SKM-1 (cell line): Measurements from ENCODE around the gene ZNF407.
"Not testable (repeated sequence)": the region's sequence is repeated elsewhere in the genome, so short reads cannot be mapped to it uniquely, and the experiment has no call there.

Experiments
- DNase-seq: peaks from one replicate; lab custom pipeline; 2025; ENCODE audit not compliant: unreplicated experiment; lab: John Stamatoyannopoulos, UW

ZNF407 gene

GRCh38 chr18:74597662-74598349 is at the start of gene ZNF407:
TSS of gene ZNF407 (plus strand) at chr18:74597870. CDS start at chr18:74631020, 33,150 bp downstream.
- peak; percentile 84 for DNase-seq

- no peak for DNase-seq
These were observed 48.0 kb upstream of the ZNF407 start for GRCh38 chr18:74549591-74550104.

GRCh38 chr18:74550886-74551285 is 46.8 kb upstream of the ZNF407 start:
- DNase-seq = no peak

GRCh38 chr18:74551452-74551851 is 46.2 kb upstream of the ZNF407 start:
- no peak for DNase-seq

- DNase-seq = peak; percentile 85
These were observed 45.6 kb upstream of the ZNF407 start for GRCh38 chr18:74551936-74552555.

- DNase-seq = no peak
These were observed 41.5 kb upstream of the ZNF407 start for GRCh38 chr18:74556126-74556525.

- DNase-seq = no peak
These were observed 39.6 kb upstream of the ZNF407 start for GRCh38 chr18:74558096-74558495.

GRCh38 chr18:74562131-74562730 is 35.4 kb upstream of the ZNF407 start:
- no peak for DNase-seq

- DNase-seq = no peak
These were observed 34.9 kb upstream of the ZNF407 start for GRCh38 chr18:74562775-74563174.

GRCh38 chr18:74563999-74564398 is 33.7 kb upstream of the ZNF407 start:
- no peak for DNase-seq

GRCh38 chr18:74565164-74565563 is 32.5 kb upstream of the ZNF407 start:
- DNase-seq = not testable (repeated sequence)

- DNase-seq = not testable (repeated sequence)
These were observed 31.7 kb upstream of the ZNF407 start for GRCh38 chr18:74565993-74566392.

- no peak for DNase-seq
These were observed 29.8 kb upstream of the ZNF407 start for GRCh38 chr18:74567822-74568221.

- no peak for DNase-seq
These were observed 28.3 kb upstream of the ZNF407 start for GRCh38 chr18:74569401-74569800.

- DNase-seq = no peak
These were observed 27.4 kb upstream of the ZNF407 start for GRCh38 chr18:74570266-74570665.

- DNase-seq = no peak
These were observed 25.6 kb upstream of the ZNF407 start for GRCh38 chr18:74571895-74572680.

GRCh38 chr18:74573053-74573452 is 24.6 kb upstream of the ZNF407 start:
- no peak for DNase-seq

GRCh38 chr18:74574916-74575315 is 22.8 kb upstream of the ZNF407 start:
- no peak for DNase-seq

GRCh38 chr18:74577019-74577418 is 20.7 kb upstream of the ZNF407 start:
- no peak for DNase-seq

- no peak for DNase-seq
These were observed 18.1 kb upstream of the ZNF407 start for GRCh38 chr18:74579496-74580065.

GRCh38 chr18:74582642-74583041 is 15.0 kb upstream of the ZNF407 start:
- DNase-seq = no peak
